GM19463 (cell line): ENCODE results near the gene NPAS4.

Source experiments
- ATAC-seq: cut with Tn5 transposase; IDR thresholded peaks from one replicate; pipeline ENCODE4 v1.9.1; 2021; ENCODE audit warnings: mild to moderate bottlenecking, moderate library complexity; ENCODE audit not compliant: unreplicated experiment

NPAS4 gene

GRCh38 chr11:66475349-66476172 lies 54.7 kb downstream of the NPAS4 start:
- no peak for ATAC-seq
